Heart left ventricle (tissue), 13 donors: ENCODE results near the gene CLK2.

Experiments used
- POLR2A ChIP-seq, 2 donors: fragments of 450-650 bp; IDR thresholded peaks; one replicate each; pipeline ENCODE4 v1.6.1; 2017; ENCODE audit warnings: antibody characterized with exemption in 2 of 2, mild to moderate bottlenecking in 2 of 2, moderate library complexity in 2 of 2
- TF ChIP-seq, protein P1 (sequence below), 12 donors: fragments of 200-600 bp; sonication (generic) in 4 of 12; IDR thresholded peaks; one replicate each; pipeline versions ENCODE4 v1.5.0 to v1.8.0; 2018 to 2022; ENCODE audit warnings: antibody characterized with exemption in 12 of 12, mild to moderate bottlenecking in 5 of 12
- donor health status: ischemic (EF 13 %, LVEDD 7.1; RV severe dilation, severe dysfunction).
- donor health status: DM: no; HTN: yes; CAD: no.
- donor health status: DM: no; HTN: no; CAD: no.
- donor health status: ischemic (EF 25% LVEDD 6.9; RV normal size, moderate dysfunction).
- donor health status: ischemic (EF 25% LVEDD 5.7; RV mildly dilated, moderate dysfunction).
- donor health status: ischemic (EF 35%, LVEDD 5.7; RV mildly dilated, moderate dysfunction).
- donor health status: nonischemic (EF 11% LVEDD 7.7; RV severe dilation, severe dysfunction).
- donor health status: DM: yes; HTN: yes; CAD: no.
- donor health status: PGD.
- donor health status: ischemic (EF 29% LVEDD 5.4; RV normal size, mild dysfunction).
- donor health status: nonischemic (EF 23%, LVEDD 6.1; RV moderate dilation, normal function).

DNA sequence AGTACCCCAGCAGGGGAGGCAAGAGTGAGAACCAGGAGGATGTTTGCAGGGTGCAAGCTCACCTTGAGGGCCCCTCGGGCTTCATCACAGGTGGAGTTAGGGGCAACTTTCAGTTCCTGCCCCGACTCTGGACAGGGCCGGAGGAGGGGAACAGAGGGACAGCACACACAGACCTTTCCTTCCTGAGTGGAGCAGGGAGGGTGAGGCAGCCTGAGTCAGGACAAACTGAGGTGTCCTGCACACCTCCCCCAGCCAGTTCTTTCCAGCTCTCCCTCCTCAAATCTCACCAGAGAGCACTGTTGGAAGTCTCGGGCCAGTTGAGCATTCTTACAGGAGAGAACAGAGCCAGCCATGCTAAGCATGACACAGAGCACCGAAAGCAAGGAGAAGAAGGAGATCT, 19.5 kb downstream of the CLK2 start:
- TF ChIP-seq POLR2A (IDR thresholded peaks at IDR 0.05) = no peak
- TF ChIP-seq, protein P1, sequence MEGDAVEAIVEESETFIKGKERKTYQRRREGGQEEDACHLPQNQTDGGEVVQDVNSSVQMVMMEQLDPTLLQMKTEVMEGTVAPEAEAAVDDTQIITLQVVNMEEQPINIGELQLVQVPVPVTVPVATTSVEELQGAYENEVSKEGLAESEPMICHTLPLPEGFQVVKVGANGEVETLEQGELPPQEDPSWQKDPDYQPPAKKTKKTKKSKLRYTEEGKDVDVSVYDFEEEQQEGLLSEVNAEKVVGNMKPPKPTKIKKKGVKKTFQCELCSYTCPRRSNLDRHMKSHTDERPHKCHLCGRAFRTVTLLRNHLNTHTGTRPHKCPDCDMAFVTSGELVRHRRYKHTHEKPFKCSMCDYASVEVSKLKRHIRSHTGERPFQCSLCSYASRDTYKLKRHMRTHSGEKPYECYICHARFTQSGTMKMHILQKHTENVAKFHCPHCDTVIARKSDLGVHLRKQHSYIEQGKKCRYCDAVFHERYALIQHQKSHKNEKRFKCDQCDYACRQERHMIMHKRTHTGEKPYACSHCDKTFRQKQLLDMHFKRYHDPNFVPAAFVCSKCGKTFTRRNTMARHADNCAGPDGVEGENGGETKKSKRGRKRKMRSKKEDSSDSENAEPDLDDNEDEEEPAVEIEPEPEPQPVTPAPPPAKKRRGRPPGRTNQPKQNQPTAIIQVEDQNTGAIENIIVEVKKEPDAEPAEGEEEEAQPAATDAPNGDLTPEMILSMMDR (IDR thresholded peaks at IDR 0.05) = no peak
